Embryonic facial prominence (tissue), 1 donor: ENCODE data around the gene RBM19.
"Not testable (repeated sequence)": the region's sequence is repeated elsewhere in the genome, so short reads cannot be mapped to it uniquely, and the experiment has no call there.

Experiments
- DNase-seq: peaks from one replicate; pipeline ENCODE4 v3.0.0-alpha.2; 2016; ENCODE audit errors: extremely low spot score

The RBM19 gene

GRCh38 chr12:113965951-113966797 lies at the start of gene RBM19:
Gene RBM19 (minus strand): TSS chr12:113966325. CDS start chr12:113966227, 98 bp downstream.
- DNase-seq: peak; percentile 90

DNA sequence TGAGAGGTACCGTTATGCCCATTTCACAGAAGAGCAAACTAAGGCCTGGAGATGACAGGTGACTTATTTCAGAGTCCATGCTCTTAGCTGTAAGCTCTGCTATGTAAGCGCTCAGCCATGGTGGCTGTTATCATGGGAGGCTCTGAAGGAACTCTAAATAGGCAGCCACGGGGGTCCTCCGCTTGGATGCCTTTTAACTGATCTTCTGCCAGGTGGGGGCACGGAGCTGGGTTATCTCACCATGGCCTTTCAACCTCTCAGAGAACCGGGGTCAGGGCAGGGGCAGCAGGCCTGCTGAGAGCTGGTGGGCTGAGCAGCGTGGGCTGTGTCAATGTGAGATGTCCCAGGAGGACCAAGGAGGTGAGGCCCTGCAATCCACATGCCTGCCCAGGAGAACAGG lies 49.7 kb upstream of the RBM19 start:
- no peak for DNase-seq

DNA sequence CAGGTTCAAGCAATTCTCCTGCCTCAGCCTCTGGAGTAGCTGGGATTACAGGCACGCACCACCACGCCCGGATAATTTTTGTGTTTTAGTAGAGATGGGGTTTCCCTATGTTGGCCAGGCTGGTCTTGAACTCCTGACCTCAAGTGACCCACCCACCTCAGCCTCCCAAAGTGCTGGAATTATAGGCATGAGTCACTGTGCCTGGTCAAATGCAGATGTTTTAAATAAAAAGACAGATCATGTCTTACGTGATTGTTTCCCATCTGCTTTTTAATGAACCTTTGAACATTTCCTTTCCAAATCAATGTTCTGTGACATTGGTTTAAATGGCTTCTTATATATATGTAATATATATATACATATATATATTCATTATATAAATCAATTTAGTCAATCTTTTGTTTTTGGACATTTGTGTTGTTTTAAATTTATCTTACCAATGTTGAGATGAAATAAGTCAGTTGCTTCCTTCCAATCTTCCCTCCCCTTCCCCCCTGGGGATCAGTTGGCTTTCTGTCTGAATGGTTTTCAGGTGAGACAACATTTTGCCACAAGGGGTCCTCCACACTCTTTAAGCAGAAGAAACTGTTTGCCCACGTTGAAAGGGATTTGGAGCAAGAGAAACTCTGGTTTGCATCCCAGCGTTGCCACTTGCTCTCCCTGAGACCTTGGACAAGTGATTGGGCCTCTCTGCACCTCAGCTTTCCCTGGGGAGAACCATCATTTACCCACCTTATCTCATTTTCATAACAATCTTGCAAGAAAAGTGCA lies 47.6 kb upstream of the RBM19 start:
- DNase-seq: no peak

GRCh38 chr12:114012744-114013431 lies 46.8 kb upstream of the RBM19 start:
- DNase-seq: no peak

DNA sequence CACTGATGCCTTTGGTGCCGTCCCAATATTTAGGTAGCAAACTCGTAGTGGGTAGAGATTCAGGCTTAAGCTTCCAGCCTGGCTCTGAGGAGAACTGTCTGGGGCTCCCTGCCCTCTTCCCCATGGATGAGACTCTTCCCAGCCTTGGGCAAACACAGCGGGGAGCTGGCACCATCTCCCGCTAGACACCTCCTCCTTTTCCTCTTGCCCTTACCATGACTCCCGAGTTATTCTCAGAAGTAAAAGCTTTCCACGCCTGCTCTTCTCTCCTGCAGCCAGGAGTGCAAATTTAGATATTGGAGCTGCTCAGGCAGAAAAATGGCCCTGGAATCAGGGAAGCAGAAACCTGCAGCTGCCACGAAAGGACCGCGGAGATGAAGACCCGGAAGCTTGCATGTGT lies 45.6 kb upstream of the RBM19 start:
- no peak for DNase-seq

GRCh38 chr12:114006482-114007425 lies 40.6 kb upstream of the RBM19 start:
- no peak for DNase-seq

GRCh38 chr12:114004402-114004801 lies 38.3 kb upstream of the RBM19 start:
- DNase-seq: no peak

GRCh38 chr12:114003286-114003685 lies 37.2 kb upstream of the RBM19 start:
- DNase-seq: no peak

DNA sequence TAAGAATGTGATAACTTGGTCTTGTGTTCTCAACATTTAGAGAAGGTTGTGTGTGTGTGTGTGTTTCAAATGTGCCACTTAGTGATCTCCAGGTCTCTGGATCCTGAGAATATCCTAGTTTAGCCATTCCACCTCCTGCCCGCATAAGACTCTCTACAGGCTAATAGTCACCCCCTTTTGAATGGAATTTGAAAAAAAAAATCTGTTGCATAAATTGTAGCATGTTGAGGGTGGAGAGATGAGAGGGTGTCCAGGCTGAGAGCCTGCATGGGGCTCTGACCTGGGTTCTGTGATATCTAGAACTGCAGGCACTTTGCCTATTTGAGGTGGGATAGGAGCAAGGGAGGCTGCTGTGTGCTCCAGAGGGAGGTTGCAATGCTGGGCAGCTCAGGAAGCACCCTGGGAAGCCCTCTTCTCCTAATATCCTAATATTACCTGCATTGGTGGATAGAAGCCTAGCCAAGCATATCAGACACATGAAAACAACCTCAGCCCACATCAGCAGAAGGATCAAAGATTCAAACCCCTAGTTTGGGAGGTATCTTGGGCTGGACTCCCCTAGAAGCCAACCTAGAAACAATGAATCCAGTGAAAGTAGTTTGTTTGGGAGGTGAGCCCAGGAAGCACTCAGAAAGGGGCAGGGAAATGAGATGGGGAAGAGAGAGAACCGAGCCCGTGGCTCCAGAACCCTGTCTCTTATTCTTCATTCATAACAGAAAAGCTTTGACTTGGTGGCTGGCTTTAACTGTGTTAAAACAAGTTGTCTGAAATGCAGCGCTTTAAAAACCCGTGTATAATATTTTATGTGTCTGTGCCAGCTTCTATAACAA lies 35.6 kb upstream of the RBM19 start:
- DNase-seq: no peak

- no peak for DNase-seq
Observed at GRCh38 chr12:114000861-114001260, 34.7 kb upstream of the RBM19 start.

DNA sequence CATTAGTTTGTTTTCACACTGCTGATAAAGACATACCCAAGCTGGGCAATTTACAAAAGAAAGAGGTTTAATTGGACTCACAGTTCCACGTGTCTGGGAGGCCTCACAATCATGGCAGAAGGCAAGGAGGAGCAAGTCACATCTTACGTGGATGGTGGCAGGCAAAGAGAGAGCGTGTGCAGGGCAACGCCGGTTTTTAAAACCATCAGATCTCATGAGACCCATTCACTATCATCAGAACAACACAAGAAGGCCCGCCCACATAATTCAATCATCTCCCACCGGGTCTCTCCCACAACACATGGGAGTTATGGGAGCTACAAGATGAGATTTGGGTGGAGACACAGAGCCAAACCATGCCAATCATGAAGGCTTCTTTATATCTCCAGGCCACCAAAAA lies 34.1 kb upstream of the RBM19 start:
- not testable (repeated sequence) for DNase-seq

GRCh38 chr12:113997365-113997764 lies 31.2 kb upstream of the RBM19 start:
- DNase-seq: no peak

DNA sequence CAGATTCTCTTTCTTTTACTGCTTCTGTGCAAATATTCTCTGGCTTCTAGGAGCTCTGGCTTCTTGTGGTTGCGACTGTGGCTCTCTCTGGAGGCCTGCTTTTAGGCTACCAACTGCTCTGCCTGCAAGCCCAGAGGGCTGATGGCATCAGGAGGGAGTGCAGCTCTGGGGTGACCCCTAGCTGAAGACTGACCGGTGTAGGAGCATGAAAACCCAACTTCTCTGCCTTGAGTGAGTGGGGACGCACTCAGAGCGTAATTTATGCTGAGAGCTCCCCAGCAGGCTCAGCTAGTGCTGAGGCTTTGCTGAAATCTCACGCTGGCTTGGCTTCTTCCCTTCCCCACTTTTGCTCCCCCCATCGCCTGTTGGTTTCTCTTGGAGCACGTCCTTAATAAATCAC lies 29.9 kb upstream of the RBM19 start:
- no peak for DNase-seq

- DNase-seq: no peak
Observed at GRCh38 chr12:113994051-113994450, 27.9 kb upstream of the RBM19 start.

GRCh38 chr12:113992751-113993150 lies 26.6 kb upstream of the RBM19 start:
- DNase-seq: not testable (repeated sequence)

DNA sequence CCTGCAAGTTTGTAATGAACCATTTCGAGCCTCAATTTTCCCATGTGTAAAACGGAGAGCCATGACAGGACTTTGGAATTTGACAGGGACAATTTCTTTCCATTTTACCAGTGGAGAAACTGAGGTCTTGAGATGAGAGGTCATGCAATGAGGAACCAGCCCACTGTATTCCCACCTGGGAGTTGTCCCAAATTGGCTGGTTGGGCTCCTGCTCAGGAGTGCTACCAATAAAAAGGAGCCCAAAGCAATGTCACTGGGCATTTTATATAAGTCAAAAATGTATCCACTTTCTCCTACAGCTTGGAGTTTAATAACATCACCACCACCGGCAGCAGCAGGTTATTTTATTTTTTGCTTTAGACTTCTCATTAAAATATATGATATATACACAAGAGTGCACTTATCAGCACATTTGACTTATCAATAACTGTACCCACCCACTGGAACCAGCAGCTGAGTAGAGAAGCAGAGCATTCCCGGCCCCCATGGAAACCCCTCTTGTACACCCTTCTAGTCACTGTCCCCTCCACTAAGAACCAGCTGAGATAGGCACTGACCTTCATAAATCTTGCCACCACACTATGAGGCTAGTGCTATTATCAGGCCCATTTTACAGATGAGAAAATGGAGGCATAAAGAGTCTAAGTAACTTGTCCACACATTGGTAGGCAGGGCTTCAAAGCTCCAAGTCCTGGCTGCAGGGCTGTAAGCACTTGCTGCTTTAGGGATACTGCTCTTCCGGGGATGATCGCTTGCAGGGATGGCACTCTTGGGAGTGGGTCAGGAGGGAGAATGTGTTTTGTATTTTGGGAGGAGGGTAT lies 25.3 kb upstream of the RBM19 start:
- DNase-seq: no peak

GRCh38 chr12:113990250-113991223 lies 24.4 kb upstream of the RBM19 start:
- DNase-seq: peak; percentile 15

DNA sequence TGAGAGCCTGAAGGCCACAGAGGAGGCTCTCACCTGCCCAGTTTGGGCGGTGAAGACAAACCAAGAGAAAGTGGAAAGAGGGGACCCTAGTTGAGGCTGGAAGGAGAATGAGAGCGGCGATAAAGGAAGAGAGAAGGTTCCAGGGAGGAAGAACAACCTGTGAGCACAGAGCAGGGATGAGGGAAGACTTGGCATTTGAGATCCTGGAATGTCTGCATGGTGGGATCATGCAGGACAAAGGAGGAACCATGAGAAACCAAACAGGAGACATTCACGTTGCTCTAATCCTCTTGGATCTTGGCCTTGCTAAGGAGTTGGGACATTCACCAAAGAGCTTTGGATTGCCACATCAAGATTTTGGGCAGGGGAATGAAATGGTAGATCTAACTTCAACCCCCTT lies 22.9 kb upstream of the RBM19 start:
- no peak for DNase-seq
